A673 (cell line): ENCODE results near the gene PTGES2. TPM values are rescaled to one million over a fixed set of nuclear protein-coding genes. Genes with fewer than 3 reads are reported as not detected.
A peak's percentile ranks its signal among the peaks of the same experiment; 100 is the strongest.

Experiments used
- BruUV-seq: library from RNA; stranded (reverse); fragments of 400-500 nt; replicated peaks from 2 replicates; lab custom pipeline; 2021; lab: Mats Ljungman, UMichigan
- CTCF ChIA-PET: fragments of 300-600 bp; sonication (Branson Sonifier 250); formaldehyde crosslinking; loops from one replicate; lab custom pipeline; 2022; ENCODE audit warnings: antibody characterized with exemption; lab: Charles Lee
- POLR2A ChIA-PET: fragments of 300-600 bp; sonication (Branson Sonifier 250); formaldehyde crosslinking; loops from one replicate; lab custom pipeline; 2022; ENCODE audit warnings: antibody characterized with exemption; ENCODE audit not compliant: low non-redundant PET; lab: Charles Lee
- DNase-seq: peaks from one replicate; pipeline ENCODE4 v3.0.0-alpha.2; 2015; ENCODE audit warnings: low spot score
- H3K27ac ChIP-seq: fragments of 200-600 bp; sonication (generic); 2 replicates; pipeline ENCODE4 v1.5.1; 2016; ENCODE audit warnings: mixed run types, low read depth, mild to moderate bottlenecking, mixed read lengths, antibody characterized with exemption, low read length; ENCODE audit not compliant: poor library complexity, severe bottlenecking
- H3K27me3 ChIP-seq: fragments of 200-600 bp; sonication (generic); replicated peaks from 2 replicates; pipeline ENCODE4 v1.6.1; 2017; ENCODE audit warnings: mixed run types, low read depth, mild to moderate bottlenecking, mixed read lengths, antibody characterized with exemption, low read length; ENCODE audit not compliant: insufficient read depth, poor library complexity
- H3K36me3 ChIP-seq: fragments of 200-600 bp; sonication (generic); 2 replicates; pipeline ENCODE4 v1.6.1; 2016; ENCODE audit warnings: mixed run types, mild to moderate bottlenecking, mixed read lengths, antibody characterized with exemption, low read length; ENCODE audit not compliant: insufficient read depth, poor library complexity, severe bottlenecking
- H3K4me1 ChIP-seq: fragments of 200-600 bp; sonication (generic); 2 replicates; pipeline ENCODE4 v1.6.1; 2017; ENCODE audit warnings: mixed run types, mild to moderate bottlenecking, mixed read lengths, antibody characterized with exemption, low read length; ENCODE audit not compliant: insufficient read depth, poor library complexity, severe bottlenecking
- H3K4me3 ChIP-seq: fragments of 200-600 bp; sonication (generic); 2 replicates; pipeline ENCODE4 v1.5.1; 2016; ENCODE audit warnings: low read depth, mixed run types, mild to moderate bottlenecking, mixed read lengths, low read length; ENCODE audit not compliant: poor library complexity, severe bottlenecking
- H3K9me3 ChIP-seq: fragments of 200-600 bp; sonication (generic); 2 replicates; pipeline ENCODE4 v1.6.1; 2016; ENCODE audit warnings: mixed run types, low read depth, mild to moderate bottlenecking, mixed read lengths, antibody characterized with exemption, low read length; ENCODE audit not compliant: poor library complexity, severe bottlenecking
- CTCF ChIP-seq: fragments of 300-800, 200-600 bp; sonication (generic); conservative IDR thresholded peaks from 2 replicates; pipeline ENCODE4 v1.5.1; 2017; ENCODE audit warnings: low read depth, mild to moderate bottlenecking, antibody characterized with exemption, low read length, moderate library complexity, mixed read lengths
- EZH2 ChIP-seq: fragments of 200-600 bp; sonication (generic); IDR thresholded peaks from 2 replicates; pipeline ENCODE4 v1.6.1; 2017; ENCODE audit warnings: borderline replicate concordance, low read depth, mild to moderate bottlenecking, mixed read lengths, antibody characterized with exemption, low read length; ENCODE audit not compliant: poor library complexity, severe bottlenecking
- intact Hi-C: fragments of 100-400 bp; cut with micrococcal nuclease; formaldehyde crosslinking; loops from one replicate; pipeline ENCODE4 v1.10.0; 2022; ENCODE audit not compliant: unreplicated experiment
- total RNA-seq: library from RNA; stranded (reverse); gene quantifications from 2 replicates; pipeline ENCODE4 v1.2.3, GENCODE V29; 2021

Gene PTGES2
- total RNA-seq, 1 experiment from 2014 or later, result 122 TPM

- peaks cover 67% of the 10 kb centered on the region for H3K36me3 ChIP-seq
- H3K4me1 ChIP-seq, result peaks cover 12% of the 10 kb centered on the region
- no peaks in the 10 kb centered on the region for H3K27me3 ChIP-seq
- CTCF ChIA-PET, result no interaction called here
- POLR2A ChIA-PET, result no interaction called here
- no peak overlapping the region for H3K27ac ChIP-seq
- H3K9me3 ChIP-seq, result no peaks in the 10 kb centered on the region
- H3K4me3 ChIP-seq, result no peak overlapping the region
- BruUV-seq, result no TSS peak
- no peak for DNase-seq
- TF ChIP-seq EZH2 (no peak), CTCF (no peak)
- intact Hi-C loops, result no loop called here
Measured at GRCh38 chr9:128104171-128104618, 23.3 kb downstream of the PTGES2 start.

- no peaks in the 10 kb centered on the region for H3K9me3 ChIP-seq
- peaks cover 18% of the 10 kb centered on the region for H3K4me1 ChIP-seq
- TF ChIP-seq CTCF, result 0 out of 2 replicates have a peak, but pooled peaks have one; percentile 31
- TF ChIP-seq EZH2, result no peak
- intact Hi-C loops, result no loop called here
- ChIA-PET CTCF (interaction anchor here (0.8 kb wide), 1 partner anchor 14 kb away, joined by 3 read pairs; no protein-coding TSS in a partner anchor), POLR2A (no interaction called here)
- H3K4me3 ChIP-seq, result no peak overlapping the region
- H3K27ac ChIP-seq, result no peak overlapping the region
- BruUV-seq, result no TSS peak
- DNase-seq, result no peak
- H3K36me3 ChIP-seq, result peaks cover 67% of the 10 kb centered on the region
- no peaks in the 10 kb centered on the region for H3K27me3 ChIP-seq
Measured at GRCh38 chr9:128103589-128103962, 24.0 kb downstream of the PTGES2 start.

- Histone ChIP-seq H3K36me3 (peaks cover 66% of the 10 kb centered on the region), H3K4me1 (peaks cover 21% of the 10 kb centered on the region), H3K4me3 (no peak overlapping the region), H3K27ac (no peak overlapping the region), H3K9me3 (no peaks in the 10 kb centered on the region), H3K27me3 (no peaks in the 10 kb centered on the region)
- no TSS peak for BruUV-seq
- no peak for TF ChIP-seq CTCF
- no peak for TF ChIP-seq EZH2
- no peak for DNase-seq
- ChIA-PET POLR2A (no interaction called here), CTCF (interaction anchor here (0.8 kb wide), 1 partner anchor 15 kb away, joined by 3 read pairs; no protein-coding TSS in a partner anchor)
- intact Hi-C loops, result no loop called here
Measured at GRCh38 chr9:128102861-128103588, 24.5 kb downstream of the PTGES2 start.
